ENCODE results near the gene ITIH4.

DNA sequence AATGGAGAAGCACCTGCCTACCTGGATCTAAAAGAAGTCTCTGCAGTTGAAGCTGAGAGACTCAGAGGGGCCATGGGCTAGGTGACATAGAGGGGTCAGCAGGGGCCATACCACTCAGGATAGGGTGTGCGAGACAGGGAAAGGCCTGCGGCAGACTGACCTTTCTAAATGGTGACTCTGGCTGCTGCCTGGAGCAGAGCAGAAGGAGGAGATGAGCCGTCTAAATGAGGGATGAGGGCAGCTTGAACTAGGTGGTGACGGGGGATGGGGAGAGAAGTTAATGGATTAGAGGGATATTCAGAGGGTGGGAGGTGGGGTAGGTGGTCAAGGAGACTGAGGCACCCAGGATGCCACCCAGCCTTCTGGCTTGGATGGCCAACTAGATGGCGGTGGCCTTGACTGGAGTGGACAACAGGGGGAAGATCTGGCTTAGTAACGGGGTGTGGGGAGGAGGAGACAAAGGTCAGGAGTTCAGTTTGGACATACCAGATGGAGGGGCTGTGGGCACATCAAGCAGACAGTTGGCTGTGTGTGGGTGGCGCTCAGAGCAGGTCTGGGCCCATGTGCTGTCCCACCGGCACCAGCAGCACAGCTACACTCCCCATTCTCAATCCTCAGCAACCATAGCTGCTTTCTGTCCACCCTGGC, 56.3 kb downstream of the ITIH4 start:
- TF ChIP-seq CTCF (IDR thresholded peaks at IDR 0.05) = no peak
- no peak for TF ChIP-seq POLR2A (IDR thresholded peaks at IDR 0.05)
